ENCODE results near the gene GIN1. TPM values are rescaled to one million over a fixed set of nuclear protein-coding genes. Genes with fewer than 3 reads are reported as not detected.

Gene GIN1
- total and polyA plus RNA-seq, 2 of the 4 experiments (the other 2 are of a cell fraction): 2.9 to 3.1 TPM

GRCh38 chr5:103148213-103148612 is 28.3 kb upstream of the GIN1 start:
- dilution Hi-C loops (cut with HindIII; ENCODE audit: low sequenced_read_pairs, unreplicated experiment) (no loop called here), intact Hi-C loops (cut with micrococcal nuclease) (no loop called here), in situ Hi-C loops (cut with MboI; ENCODE audit: low sequenced_read_pairs) (loop anchor here (10.0 kb wide), 1 partner anchor 563 kb away; no protein-coding TSS in a partner anchor)
- Histone ChIP-seq H3K18ac (ENCODE audit: low read depth, low read length) (no peak overlapping the region), H3K23ac (ENCODE audit: low read depth, low read length) (no peak overlapping the region), H4K8ac (ENCODE audit: low read depth in 2 of 2, low read length in 2 of 2) (no peak overlapping the region), H2AK5ac (ENCODE audit: low read depth, low read length) (no peak overlapping the region), H3K9me3 (ENCODE audit: control insufficient read depth, insufficient read depth, low read length) (no peaks in the 10 kb centered on the region), H3K79me1 (ENCODE audit: low read depth in 1 of 2, low read length in 2 of 2) (no peaks in the 10 kb centered on the region), H2AK9ac (replicated peaks; ENCODE audit: low read depth, low read length, poor library complexity) (no peak overlapping the region), H3K36me3 (ENCODE audit: control insufficient read depth, insufficient read depth, low read length) (peaks cover 1% of the 10 kb centered on the region; the same call in 1 of the 2 replicates), H3K4me1 (ENCODE audit: control insufficient read depth, insufficient read depth, low read length) (no peaks in the 10 kb centered on the region), H3K56ac (ENCODE audit: extremely low read depth, insufficient read depth, low read length) (no peak overlapping the region), H4K91ac (ENCODE audit: insufficient read depth, low read depth, low read length) (no peak overlapping the region), H3K4me2 (ENCODE audit: low read depth, low read length) (no peak overlapping the region), H3K4me3 (ENCODE audit: insufficient read depth, low read depth, low read length) (no peak overlapping the region), H2BK15ac (ENCODE audit: low read depth, low read length) (no peak overlapping the region), H3K14ac (replicated peaks; ENCODE audit: low read depth, low read length) (no peak overlapping the region), H4K20me1 (ENCODE audit: insufficient read depth, low read length) (no peaks in the 10 kb centered on the region), H3K4ac (ENCODE audit: low read depth, low read length) (no peak overlapping the region), H3K27me3 (ENCODE audit: control insufficient read depth, insufficient read depth, low read length) (no peaks in the 10 kb centered on the region), H4K5ac (ENCODE audit: low read depth, low read length) (no peak overlapping the region), H2BK20ac (ENCODE audit: low read depth, low read length) (no peak overlapping the region), H3K9ac (ENCODE audit: low read depth, low read length) (no peak overlapping the region), H2BK120ac (ENCODE audit: low read depth, low read length) (no peak overlapping the region), H3K9me1 (ENCODE audit: insufficient read depth, low read length) (0 out of 2 replicates have a peak, but pooled peaks cover 1% of the 10 kb centered on the region), H2AFZ (replicated peaks; ENCODE audit: low read length, poor library complexity) (no peak overlapping the region), H2BK5ac (ENCODE audit: low read depth, low read length, poor library complexity, severe bottlenecking) (no peak overlapping the region), H3K27ac (ENCODE audit: insufficient read depth, low read length) (no peak overlapping the region)
- TF ChIP-seq, protein P1, sequence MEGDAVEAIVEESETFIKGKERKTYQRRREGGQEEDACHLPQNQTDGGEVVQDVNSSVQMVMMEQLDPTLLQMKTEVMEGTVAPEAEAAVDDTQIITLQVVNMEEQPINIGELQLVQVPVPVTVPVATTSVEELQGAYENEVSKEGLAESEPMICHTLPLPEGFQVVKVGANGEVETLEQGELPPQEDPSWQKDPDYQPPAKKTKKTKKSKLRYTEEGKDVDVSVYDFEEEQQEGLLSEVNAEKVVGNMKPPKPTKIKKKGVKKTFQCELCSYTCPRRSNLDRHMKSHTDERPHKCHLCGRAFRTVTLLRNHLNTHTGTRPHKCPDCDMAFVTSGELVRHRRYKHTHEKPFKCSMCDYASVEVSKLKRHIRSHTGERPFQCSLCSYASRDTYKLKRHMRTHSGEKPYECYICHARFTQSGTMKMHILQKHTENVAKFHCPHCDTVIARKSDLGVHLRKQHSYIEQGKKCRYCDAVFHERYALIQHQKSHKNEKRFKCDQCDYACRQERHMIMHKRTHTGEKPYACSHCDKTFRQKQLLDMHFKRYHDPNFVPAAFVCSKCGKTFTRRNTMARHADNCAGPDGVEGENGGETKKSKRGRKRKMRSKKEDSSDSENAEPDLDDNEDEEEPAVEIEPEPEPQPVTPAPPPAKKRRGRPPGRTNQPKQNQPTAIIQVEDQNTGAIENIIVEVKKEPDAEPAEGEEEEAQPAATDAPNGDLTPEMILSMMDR (conservative IDR thresholded peaks at IDR 0.05; ENCODE audit: low read depth, low read length): no peak
- TF ChIP-seq MAFK (IDR thresholded peaks at IDR 0.05; ENCODE audit: low read depth, low read length): no peak
- TF ChIP-seq ELK1 (IDR thresholded peaks at IDR 0.05; ENCODE audit: borderline replicate concordance, low read depth, low read length): no peak
- TF ChIP-seq RFX5 (IDR thresholded peaks at IDR 0.05; ENCODE audit: low read depth, low read length): no peak
- no peak for TF ChIP-seq RCOR1 (IDR thresholded peaks at IDR 0.05; ENCODE audit: insufficient replicate concordance, low read length)
- no peak for TF ChIP-seq MAZ (IDR thresholded peaks at IDR 0.05; ENCODE audit: borderline replicate concordance, low read depth, low read length)
- TF ChIP-seq POLR2A (IDR thresholded peaks at IDR 0.05; ENCODE audit: low read depth, low read length): no peak
- no peak for TF ChIP-seq CEBPB (IDR thresholded peaks at IDR 0.05; ENCODE audit: low read depth, low read length)
- TF ChIP-seq CHD1 (IDR thresholded peaks at IDR 0.05; ENCODE audit: low read depth, low read length): no peak
- TF ChIP-seq RAD21 (IDR thresholded peaks at IDR 0.05; ENCODE audit: low read length): no peak
- TF ChIP-seq NFE2L2 (IDR thresholded peaks at IDR 0.05; ENCODE audit: low read depth, low read length): no peak
- TF ChIP-seq BHLHE40 (IDR thresholded peaks at IDR 0.05; ENCODE audit: low read depth, low read length): no peak
- TF ChIP-seq, protein P2, sequence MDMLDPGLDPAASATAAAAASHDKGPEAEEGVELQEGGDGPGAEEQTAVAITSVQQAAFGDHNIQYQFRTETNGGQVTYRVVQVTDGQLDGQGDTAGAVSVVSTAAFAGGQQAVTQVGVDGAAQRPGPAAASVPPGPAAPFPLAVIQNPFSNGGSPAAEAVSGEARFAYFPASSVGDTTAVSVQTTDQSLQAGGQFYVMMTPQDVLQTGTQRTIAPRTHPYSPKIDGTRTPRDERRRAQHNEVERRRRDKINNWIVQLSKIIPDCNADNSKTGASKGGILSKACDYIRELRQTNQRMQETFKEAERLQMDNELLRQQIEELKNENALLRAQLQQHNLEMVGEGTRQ (IDR thresholded peaks at IDR 0.05; ENCODE audit: low read depth, low read length): no peak
- no peak for TF ChIP-seq MXI1 (IDR thresholded peaks at IDR 0.05; ENCODE audit: borderline replicate concordance, low read depth, low read length)
- no peak for TF ChIP-seq FOS (IDR thresholded peaks at IDR 0.05; ENCODE audit: low read depth, low read length)
- TF ChIP-seq SMC3 (IDR thresholded peaks at IDR 0.05; ENCODE audit: low read depth, low read length): no peak
- DNase-seq (no peak), ATAC-seq (ENCODE audit: low read depth) (no peak)
- POLR2A ChIA-PET (ENCODE audit: unreplicated experiment): no interaction called here
- no TSS peak for BruUV-seq (replicated peaks)
- CTCF ChIA-PET: no interaction called here
- no CpG with 5 or more reads among the region's 1 CpG for WGBS, 2 experiments (ENCODE audit: extremely low coverage in 2 of 2, insufficient read length in 1 of 2)

Data from IMR-90 (cell line).